ENCODE measurements around the gene MARS2.

MARS2 gene

GRCh38 chr2:197657562-197657961 is 47.6 kb upstream of the MARS2 start:
- no peak overlapping the region for H3K4me3 ChIP-seq (ENCODE audit: low read depth, low read length)
- no peaks in the 10 kb centered on the region for H3K36me3 ChIP-seq (ENCODE audit: control insufficient read depth in 2 of 2, insufficient read depth in 1 of 2, low read length in 2 of 2)
- no peak overlapping the region for H3K27ac ChIP-seq (ENCODE audit: extremely low read depth, low read depth, low read length)
- no peaks in the 10 kb centered on the region for H3K9me3 ChIP-seq (ENCODE audit: control insufficient read depth, insufficient read depth, low read depth, low read length)
- ChIA-PET POLR2A (no interaction called here), CTCF (no interaction called here)
- no peaks in the 10 kb centered on the region for H3K4me1 ChIP-seq (ENCODE audit: control insufficient read depth, insufficient read depth, low read length)
- TF ChIP-seq ZNF580 (tag by site-specific recombination; IDR thresholded peaks at IDR 0.05) (no peak), ZNF776 (tag by site-specific recombination; IDR thresholded peaks at IDR 0.05; ENCODE audit: borderline replicate concordance) (no peak), ZSCAN5A (tag by site-specific recombination; IDR thresholded peaks at IDR 0.05) (no peak), ZNF266 (tag by site-specific recombination; IDR thresholded peaks at IDR 0.05; ENCODE audit: low read depth) (no peak), ZNF571 (tag by site-specific recombination; IDR thresholded peaks at IDR 0.05) (no peak), ZNF791 (tag by site-specific recombination; IDR thresholded peaks at IDR 0.05) (no peak), ZEB2 (tag by site-specific recombination; IDR thresholded peaks at IDR 0.05) (no peak), ZNF26 (tag by site-specific recombination; IDR thresholded peaks at IDR 0.05) (no peak), RBAK (tag by site-specific recombination; IDR thresholded peaks at IDR 0.05) (no peak), PBX3 (CRISPR knock-in tag; IDR thresholded peaks at IDR 0.05) (no peak), SP2 (tag by site-specific recombination; IDR thresholded peaks at IDR 0.05) (no peak), ZNF354C (tag by site-specific recombination; IDR thresholded peaks at IDR 0.05; ENCODE audit: borderline replicate concordance, low read depth) (no peak)

GRCh38 chr2:197661626-197662025 is 43.5 kb upstream of the MARS2 start:
- H3K9me3 ChIP-seq (ENCODE audit: control insufficient read depth, insufficient read depth, low read depth, low read length): no peaks in the 10 kb centered on the region
- ChIA-PET CTCF (no interaction called here), POLR2A (no interaction called here)
- H3K36me3 ChIP-seq (ENCODE audit: control insufficient read depth in 2 of 2, insufficient read depth in 1 of 2, low read length in 2 of 2): no peaks in the 10 kb centered on the region
- TF ChIP-seq PBX3 (CRISPR knock-in tag; IDR thresholded peaks at IDR 0.05) (no peak), ZNF433 (tag by site-specific recombination; IDR thresholded peaks at IDR 0.05; ENCODE audit: low read depth) (no peak), ZNF677 (tag by site-specific recombination; IDR thresholded peaks at IDR 0.05) (no peak), AEBP2 (tag by site-specific recombination; IDR thresholded peaks at IDR 0.05; ENCODE audit: borderline replicate concordance) (no peak), PATZ1 (tag by site-specific recombination; IDR thresholded peaks at IDR 0.05) (no peak), REPIN1 (tag by site-specific recombination; IDR thresholded peaks at IDR 0.05; ENCODE audit: low read depth) (no peak)
- H3K4me3 ChIP-seq (ENCODE audit: low read depth, low read length): no peak overlapping the region
- no peaks in the 10 kb centered on the region for H3K4me1 ChIP-seq (ENCODE audit: control insufficient read depth, insufficient read depth, low read length)
- H3K27ac ChIP-seq (ENCODE audit: extremely low read depth, low read depth, low read length): no peak overlapping the region
